GM12865 (cell line): Measurements from ENCODE around the gene PRKN.

Source experiments
- DNase-seq: peaks from one replicate; pipeline ENCODE4 v3.0.0; 2010; ENCODE audit warnings: low read depth
- H3K4me3 ChIP-seq: 2 replicates; pipeline ENCODE4 v1.5.1; 2011; ENCODE audit warnings: mild to moderate bottlenecking, low read depth, low read length, control low read depth
- TF ChIP-seq, protein P1 (sequence below): IDR thresholded peaks from 2 replicates; pipeline ENCODE4 v1.5.1; 2011; ENCODE audit warnings: low read length, control low read depth, low read depth, inconsistent platforms; ENCODE audit not compliant: insufficient read depth; ENCODE audit errors: missing control alignments

Gene PRKN

GRCh38 chr6:162364488-162364887, 363.1 kb downstream of the PRKN start:
- H3K4me3 ChIP-seq: no peak overlapping the region
- TF ChIP-seq, protein P1, sequence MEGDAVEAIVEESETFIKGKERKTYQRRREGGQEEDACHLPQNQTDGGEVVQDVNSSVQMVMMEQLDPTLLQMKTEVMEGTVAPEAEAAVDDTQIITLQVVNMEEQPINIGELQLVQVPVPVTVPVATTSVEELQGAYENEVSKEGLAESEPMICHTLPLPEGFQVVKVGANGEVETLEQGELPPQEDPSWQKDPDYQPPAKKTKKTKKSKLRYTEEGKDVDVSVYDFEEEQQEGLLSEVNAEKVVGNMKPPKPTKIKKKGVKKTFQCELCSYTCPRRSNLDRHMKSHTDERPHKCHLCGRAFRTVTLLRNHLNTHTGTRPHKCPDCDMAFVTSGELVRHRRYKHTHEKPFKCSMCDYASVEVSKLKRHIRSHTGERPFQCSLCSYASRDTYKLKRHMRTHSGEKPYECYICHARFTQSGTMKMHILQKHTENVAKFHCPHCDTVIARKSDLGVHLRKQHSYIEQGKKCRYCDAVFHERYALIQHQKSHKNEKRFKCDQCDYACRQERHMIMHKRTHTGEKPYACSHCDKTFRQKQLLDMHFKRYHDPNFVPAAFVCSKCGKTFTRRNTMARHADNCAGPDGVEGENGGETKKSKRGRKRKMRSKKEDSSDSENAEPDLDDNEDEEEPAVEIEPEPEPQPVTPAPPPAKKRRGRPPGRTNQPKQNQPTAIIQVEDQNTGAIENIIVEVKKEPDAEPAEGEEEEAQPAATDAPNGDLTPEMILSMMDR: no peak
- no peak for DNase-seq

DNA sequence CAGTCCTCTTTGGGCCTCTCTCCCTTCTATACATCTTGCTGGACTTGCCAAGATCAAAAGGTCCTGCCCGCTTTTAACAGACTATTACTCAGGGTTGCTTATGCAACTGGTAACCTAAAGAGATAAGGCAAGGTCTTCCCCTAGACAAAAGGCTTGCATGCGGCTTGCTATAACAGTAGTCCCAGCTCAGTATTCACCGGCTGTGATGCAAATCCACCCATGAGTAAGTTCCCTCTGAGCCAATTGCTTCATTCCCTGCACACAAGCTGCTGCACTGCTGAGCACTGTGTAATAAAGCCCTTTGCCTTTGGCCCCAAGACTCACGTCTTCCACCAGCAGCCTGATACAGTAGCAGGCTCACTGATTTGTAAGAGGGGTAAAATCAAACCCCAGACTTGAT, 363.8 kb downstream of the PRKN start:
- no peak overlapping the region for H3K4me3 ChIP-seq
- DNase-seq: no peak
- TF ChIP-seq, protein P1: no peak

DNA sequence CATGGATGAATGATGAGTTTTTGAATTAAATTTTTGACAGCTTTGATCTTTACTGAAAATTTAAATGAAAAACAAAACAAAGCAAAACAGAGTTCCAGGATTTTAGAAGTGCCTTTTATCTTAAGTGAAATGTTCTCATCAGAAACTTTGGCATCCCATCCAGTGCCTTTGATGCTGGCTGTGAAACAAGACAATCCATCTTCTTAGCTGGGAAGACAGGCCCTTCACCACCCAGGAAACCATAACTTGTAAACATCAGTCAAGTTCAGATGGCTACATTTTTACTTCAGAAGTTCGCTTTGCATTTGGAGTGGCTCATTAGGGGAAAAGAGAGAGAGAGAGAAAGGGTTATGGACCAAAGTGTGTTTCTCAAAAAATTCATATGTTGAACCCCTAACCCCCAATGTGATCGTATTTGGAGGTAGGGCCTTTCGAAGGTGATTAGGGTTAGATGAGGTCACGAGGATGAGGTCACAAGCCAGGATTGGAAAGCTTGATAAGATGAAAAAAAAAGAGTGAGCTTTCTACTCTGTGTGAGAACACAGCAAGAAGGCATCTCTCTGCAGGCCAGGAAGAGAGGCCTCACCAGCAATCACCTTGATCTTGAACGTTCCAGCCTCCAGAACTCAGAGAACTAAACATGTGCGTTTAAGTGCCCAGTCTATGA, 366.5 kb downstream of the PRKN start:
- TF ChIP-seq, protein P1: no peak
- no peak for DNase-seq
- H3K4me3 ChIP-seq: no peak overlapping the region

- TF ChIP-seq, protein P1: no peak
- DNase-seq: no peak
- H3K4me3 ChIP-seq: no peak overlapping the region
These were observed 368.9 kb downstream of the PRKN start for GRCh38 chr6:162358625-162359024.

GRCh38 chr6:162345051-162345511, 382.5 kb downstream of the PRKN start:
- H3K4me3 ChIP-seq: no peak overlapping the region
- no peak for DNase-seq
- TF ChIP-seq, protein P1: no peak

DNA sequence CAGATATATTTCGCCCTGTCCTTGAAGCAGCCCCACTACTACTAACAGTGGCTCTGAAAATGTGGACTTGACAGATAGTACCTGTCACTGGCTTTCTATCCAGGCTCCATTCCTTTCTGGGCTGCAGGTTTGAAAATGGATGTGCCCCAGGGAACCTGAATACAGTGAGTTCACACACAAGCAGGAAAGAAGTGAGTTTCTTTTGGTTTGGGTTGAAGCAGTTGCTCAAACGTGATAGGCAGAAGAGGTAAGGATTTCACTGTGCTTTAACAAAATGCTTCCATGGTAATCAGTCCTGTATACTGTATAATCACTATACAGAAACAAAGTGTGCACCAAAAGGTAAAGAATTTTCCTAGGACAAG, 382.9 kb downstream of the PRKN start:
- TF ChIP-seq, protein P1: no peak
- no peak for DNase-seq
- no peak overlapping the region for H3K4me3 ChIP-seq
